ENCODE measurements around the gene RAD23A.
A peak's percentile ranks its signal among the peaks of the same experiment; 100 is the strongest.
"Not testable (repeated sequence)": the region's sequence is repeated elsewhere in the genome, so short reads cannot be mapped to it uniquely, and the experiment has no call there.

RAD23A gene

DNA sequence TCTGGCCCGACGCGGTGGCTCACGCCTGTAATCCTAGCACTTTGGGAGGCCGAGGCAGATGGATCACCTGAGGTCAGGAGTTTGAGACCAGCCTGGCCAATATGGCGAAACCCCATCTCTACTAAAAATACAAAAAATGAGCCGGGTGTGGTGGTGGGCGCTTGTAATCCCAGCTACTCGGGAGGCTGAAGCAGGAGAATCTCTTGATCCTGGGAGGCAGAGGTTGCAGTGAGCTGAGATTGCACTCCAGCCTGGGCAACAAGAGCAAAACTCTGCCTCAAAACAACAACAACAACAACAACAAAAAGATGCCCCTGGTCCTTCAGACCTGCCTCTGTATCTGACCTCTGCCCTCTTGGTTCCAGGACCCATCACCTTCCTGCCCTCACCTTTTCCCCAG lies 9.9 kb downstream of the RAD23A start:
- DNase-seq (ENCODE audit: low read depth): not testable (repeated sequence)

DNA sequence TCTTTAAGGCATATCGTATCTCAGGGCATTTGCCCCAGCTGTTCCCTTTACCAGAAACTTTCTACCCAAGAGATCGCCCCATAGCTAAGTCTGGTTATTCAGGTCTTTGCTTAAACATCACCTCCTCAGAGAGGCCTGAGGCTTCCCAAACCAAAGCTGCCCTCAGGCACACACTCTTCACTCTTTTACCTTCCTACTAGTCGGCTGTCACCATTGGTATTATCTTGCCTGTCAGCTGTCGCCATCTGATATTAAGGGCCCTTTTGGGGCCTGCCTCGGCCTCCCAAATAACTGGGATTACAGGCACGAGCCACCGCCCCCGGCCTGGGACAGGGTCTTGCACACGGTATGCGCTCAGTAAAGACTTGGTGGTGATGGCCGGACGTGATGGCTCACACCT lies 10.3 kb downstream of the RAD23A start:
- no peak for DNase-seq (ENCODE audit: low read depth)

DNA sequence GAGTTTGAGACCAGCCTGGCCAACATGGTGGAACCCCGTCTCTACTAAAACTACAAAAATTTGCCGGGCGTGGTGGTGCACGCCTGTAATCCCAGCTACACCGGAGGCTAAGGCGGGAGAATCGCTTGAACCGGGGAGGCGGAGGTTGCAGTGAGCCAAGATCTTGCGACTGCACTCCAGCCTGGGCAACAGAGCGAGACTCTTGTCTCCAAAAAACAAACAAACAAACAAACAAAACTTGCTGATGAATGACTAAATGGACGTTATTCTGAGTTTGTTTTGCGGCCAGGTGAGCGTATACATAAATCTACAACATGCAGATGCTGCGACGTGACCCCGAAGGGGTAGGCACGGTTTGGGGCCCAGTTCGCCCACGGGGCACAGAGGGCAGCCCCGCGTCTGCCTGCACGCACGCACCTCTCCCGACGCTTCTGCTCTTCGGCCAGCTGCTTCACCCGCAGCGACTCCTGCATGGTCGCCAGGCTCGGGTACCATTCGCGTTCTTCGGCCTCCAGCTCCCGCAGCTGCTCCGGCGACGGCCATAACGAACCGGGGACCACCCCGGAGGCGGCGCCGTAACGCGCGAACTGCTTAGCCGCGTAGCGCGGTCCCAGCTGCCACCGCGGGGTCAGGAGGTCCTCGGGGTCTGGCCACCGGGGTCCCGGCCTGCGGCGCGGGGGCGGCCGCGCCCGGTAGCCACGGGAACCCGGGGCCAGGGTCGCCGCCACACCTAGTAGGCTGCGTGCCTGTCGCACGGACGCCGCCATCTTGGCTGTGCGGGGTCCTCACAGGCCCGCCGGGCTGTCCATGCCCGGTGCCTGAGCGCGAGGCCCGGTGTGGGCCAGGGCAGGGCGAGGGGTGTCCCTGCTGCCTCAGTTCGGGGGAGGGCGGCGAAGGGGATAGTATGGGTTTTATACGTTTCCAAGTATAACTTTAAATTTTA lies 11.1 kb downstream of the RAD23A start, which contains the start of gene GADD45GIP1:
Gene GADD45GIP1 (minus strand): TSS at position 778 of the 943 bp plus-strand sequence. CDS start 11 bp downstream, at position 767.
- DNase-seq (ENCODE audit: low read depth): peak; percentile 59

DNA sequence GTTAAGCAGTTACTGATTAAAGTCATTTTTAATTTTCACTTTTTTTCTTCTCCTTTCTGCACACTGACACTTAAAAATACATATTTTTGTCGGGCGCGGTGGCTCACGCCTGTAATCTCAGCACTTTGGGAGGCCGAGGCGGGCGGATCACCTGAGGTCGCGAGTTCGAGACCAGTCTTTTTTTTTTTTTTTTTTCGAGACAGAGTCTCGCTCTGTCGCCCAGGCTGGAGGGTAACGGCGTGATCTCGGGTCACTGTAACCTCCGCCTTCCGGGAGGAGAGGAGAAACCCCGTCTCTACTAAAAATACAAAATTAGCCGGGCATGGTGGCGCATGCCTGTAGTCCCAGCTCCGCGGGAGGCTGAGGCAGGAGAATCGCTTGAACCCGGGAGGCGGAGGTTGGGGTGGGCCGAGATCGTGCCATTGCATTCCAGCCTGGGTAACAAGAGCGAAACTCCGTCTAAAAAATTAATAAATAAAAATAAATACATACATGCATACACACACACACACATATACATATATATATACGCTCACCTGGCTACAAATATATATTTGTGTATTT lies 11.8 kb downstream of the RAD23A start:
- not testable (repeated sequence) for DNase-seq (ENCODE audit: low read depth)

DNA sequence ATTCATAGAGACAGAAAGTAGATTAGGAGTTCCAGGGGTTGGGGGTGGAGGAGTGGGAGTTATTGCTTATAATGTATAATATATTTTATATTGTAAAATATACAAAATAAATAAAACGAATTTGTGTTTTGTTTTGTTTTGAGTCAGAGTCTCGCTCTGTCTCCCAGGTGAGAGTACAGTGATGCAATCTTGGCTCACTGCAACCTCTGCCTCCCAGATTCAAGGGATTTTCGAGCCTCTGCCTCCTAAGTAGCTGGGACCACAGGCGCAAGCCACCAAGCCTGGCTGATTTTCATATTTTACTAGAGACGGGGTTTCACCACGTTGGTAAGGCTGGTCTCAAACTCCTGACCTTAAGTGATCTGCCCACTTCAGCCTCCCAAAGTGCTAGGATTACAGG lies 13.8 kb downstream of the RAD23A start:
- DNase-seq (ENCODE audit: low read depth): no peak

DNA sequence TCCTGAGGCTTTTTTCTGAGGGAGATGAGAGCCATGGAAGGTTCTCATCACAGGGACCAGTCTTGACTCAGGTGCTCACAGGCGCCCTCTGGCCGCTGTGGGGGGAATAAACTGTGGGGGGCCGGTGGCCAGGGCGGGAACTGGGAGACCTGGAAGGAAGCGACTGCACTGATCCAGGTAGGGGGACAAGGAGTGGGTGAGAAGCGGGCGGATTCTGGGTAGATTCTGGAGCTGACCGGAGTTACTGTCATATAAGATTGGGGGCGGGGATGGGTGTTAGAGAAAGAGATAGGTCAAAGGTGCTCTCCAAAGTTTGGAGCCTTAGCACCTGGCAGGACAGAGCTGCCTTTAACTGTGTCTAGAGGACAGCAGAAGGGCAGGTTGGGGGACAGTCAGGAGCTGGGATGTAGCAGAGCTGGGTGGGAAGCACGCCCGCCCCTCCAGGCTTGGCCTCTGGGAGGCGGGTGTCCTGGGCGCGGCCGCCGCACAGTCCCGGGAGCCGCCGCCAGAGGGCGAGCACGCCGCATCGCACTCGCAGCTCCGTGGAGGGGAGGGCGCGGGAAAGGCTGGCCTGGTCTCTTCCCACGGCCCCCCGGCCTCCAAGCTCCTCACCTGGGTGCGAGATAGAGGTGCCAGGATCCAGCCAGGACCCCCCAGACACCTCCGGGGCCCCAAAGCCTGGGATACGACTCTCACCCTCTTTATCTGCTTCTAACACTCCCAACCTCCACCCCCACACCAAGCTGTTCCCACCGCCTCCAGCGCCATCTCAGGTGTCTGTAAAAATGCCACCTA lies 19.6 kb downstream of the RAD23A start:
- peak; percentile 48 for DNase-seq (ENCODE audit: low read depth)

DNA sequence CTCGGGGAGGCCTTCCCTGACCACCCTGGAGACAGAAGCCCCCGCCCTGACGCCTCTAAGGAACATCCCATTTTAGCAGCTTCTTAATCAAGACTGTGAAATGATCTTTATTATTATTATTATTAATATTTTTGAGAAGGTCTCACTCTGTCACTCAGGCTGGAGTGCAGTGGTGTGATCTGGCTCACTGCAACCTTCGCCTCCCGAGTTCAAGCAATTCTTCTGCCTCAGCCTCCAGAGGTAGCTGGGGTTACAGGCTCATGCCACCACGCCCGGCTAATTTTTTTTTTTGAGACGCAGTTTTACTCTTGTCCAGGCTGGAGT lies 20.1 kb downstream of the RAD23A start:
- no peak for DNase-seq (ENCODE audit: low read depth)

DNA sequence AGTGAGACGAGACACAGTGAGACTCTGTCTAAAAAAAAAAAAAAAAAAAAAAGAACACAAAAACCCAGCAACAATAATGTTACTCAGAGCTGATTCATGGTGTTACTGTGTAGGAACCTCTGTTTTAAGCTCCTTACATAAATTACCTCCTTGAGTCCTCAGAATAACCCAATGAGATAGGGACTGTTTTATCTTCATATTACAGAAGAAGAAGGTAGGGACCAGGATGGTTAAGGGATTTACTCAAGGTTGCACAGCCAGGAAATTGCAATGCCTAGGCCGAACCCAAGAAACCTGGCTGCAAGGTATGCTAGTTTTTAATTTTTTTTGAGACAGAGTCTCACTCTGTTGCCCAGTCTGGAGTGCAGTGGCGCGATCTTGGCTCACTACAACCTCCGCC lies 22.2 kb downstream of the RAD23A start:
- DNase-seq (ENCODE audit: low read depth): no peak

DNA sequence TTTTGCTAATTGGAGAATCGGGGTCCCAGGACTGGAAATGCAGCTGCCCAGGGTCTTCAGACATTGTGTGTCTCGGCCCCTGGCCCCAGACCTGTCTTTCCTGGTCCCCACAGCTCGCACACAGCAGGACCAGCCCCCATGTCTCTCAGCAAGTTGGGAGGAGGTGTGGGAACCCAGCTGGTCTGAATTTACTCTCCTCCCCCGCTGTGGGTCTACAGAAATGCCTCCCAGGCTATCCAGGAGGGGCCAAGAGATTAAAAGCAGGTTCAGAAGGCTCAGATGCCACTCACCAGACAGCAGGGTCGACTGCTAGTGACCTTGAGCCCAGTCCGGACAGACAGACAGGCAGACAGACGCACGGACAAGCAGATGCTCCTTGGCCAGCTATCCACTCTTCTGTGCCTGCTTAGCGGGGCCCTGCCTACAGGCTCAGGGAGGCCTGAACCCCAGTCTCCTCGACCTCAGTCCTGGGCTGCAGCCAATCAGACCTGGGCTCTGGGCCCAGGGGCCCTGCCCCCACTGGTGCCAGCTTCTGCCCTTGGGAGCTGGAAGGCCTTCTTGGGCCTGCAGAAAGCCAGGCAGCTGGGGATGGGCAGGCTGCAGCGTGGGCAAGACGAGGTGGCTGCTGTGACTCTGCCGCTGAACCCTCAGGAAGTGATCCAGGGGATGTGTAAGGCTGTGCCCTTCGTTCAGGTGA lies 23.8 kb downstream of the RAD23A start, which contains the start of gene DAND5:
Gene DAND5 (plus strand): TSS at position 285 of the 697 bp plus-strand sequence. CDS start 85 bp downstream, at position 370.
- no peak for DNase-seq (ENCODE audit: low read depth)

DNA sequence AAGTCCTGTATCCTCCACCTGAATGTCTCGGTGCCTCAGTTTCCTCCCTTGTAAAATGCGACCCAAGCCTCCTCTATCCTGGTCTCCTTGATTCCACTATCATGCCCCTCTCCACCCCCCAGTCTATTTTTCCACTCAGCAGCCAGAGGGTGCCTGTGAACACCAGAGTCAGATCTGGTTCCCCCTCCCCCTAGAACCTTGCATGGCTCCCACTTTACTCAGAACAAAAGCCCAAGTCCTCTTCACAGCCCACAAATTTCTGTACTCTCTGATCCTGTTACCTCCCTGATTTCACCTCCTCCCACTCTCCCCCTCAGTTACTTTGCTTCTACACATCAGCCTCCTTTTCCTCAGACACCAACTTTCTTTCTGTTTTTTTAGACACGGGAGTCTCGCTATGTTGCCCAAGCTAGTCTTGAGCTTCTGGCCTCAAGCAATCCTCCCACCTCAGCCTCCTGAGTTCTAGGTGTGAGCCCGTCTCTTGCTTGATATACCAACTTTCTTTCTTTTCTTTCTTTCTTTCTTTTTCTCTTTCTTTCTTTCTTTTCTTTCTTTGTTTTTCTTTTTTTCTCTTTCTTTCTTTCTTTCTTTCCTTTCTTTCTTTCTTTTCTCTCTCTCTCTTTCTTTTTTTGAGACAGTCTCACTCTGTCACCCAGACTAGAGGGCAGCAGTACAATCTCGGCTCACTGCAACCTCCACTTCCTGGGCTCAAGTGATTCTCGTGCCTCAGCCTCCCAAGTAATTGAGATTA lies 24.6 kb downstream of the RAD23A start:
- no peak for DNase-seq (ENCODE audit: low read depth)

DNA sequence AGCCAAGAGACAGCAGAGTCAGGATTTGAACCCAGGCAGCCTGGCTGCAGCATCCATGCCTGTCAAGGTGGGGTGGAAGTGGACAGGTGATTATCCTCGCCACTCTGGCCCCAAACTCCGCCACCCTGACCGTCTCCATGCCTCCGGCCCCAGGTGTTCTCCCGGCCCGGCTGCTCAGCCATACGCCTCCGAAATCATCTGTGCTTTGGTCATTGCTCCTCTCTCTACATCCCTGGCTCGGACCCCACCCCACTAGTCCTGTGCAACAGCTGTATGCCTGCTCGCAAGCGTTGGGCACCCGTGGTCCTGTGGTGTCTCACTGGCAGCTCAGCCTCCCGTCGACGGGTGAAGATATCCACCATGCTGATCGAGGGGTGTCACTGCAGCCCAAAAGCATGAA lies 27.6 kb downstream of the RAD23A start:
- DNase-seq (ENCODE audit: low read depth): no peak

DNA sequence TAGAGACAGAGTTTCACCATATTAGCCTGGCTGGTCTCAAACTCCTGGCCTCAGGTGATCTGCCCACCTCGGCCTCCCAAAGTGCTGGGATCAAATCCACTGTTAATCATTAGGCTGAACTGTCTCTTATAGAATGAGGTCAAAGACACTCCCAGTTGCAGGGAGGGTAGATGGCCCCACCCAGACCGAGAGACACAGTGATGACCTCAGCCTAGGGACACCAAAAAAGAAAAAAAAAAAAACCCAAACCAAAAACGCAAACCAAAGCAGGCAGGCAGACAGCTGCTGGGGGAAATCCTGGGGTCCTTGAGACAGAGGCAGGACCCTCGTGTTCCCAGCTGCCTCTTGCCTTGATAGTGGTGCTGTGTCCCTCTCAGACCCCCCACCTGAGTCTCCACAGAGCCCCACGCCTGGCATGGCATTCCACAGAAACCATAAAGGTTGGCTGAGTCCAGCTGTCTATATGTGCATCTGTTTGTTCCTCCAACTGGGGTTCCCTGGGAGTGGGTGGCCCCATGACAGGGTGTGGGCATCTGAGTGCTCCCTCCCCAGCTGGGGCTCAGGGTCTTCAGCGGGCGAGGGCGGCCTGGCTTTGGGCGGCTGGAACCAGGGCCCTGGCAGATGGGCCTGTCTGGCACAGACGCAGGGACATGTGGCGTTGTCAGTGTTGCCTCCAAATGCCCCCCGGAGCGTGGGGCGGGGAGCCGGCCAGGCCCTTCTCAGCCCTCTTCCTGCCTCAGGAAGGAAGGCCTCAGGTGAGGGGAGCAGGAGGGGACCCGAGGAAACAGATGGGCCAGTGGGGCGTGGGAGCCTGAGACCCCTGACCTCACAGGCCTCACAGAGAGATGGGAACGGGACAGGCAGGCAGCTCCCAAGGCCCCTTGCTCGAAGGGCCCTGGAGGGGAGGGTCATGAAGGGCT lies 28.9 kb downstream of the RAD23A start:
- no peak for DNase-seq (ENCODE audit: low read depth)

DNA sequence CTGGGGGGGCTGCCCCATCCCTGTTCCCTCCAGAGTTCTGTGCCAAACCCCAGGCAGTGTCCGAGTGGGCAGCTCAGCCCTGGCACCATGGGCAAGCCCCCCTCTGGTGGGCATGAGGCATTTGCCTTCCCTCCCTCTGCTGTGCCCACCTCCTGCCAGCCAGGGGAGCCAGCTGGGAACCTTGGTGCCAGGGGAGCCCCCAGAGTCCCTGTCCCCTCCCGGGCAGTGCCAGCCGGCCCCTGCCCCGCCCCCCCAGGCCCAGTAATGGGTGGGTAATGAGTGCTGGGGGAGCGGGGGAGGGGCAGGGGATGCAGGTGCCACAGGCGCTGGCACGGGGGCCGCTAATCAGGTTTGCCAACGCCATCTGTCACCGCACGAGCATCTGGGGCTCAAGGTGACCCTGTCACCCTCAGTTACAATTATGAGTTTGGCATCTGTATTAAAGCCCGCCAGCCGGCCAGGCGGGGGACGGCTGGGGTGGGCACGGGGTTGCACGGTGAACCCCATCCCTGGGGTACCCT lies 29.6 kb downstream of the RAD23A start:
- no peak for DNase-seq (ENCODE audit: low read depth)

DNA sequence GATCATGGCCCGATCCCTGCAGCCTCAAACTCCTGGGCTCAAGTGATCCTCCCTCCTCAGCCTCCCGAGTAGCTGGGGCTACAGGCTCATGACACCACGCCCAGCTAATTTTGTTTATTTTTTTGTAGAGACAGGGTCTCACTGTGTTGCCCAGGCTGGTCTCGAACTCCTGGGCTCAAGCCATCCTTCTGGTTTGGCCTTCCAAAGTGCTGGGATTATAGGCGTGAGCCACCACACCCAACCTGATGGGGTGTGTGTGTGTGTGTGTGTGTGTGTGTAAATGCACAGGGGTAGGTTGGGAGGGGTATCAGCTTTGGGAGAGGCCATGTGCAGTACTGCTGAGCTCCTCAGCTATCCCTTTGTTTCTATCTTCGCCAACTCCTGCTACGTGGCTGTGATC lies 30.4 kb downstream of the RAD23A start:
- DNase-seq (ENCODE audit: low read depth): not testable (repeated sequence)

DNA sequence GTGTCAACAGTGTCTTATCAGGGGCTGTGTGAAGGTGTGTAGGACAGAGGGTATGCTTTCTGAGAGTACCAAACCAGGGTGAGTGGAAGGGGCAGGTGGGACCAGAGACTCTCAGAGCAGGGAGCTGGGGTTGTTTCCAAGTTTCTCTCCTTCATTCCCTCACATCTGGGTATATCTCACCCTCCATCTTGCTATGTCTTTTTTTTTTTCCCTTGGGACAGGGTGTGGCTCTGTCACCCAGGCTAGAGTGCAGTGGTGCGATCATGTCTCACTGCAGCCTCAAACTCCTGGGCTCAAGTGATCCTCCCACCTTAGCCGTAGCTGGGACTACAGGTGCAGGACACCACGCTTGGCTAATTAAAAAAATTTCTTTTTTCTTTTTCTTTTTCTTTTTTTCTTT lies 34.3 kb downstream of the RAD23A start:
- DNase-seq (ENCODE audit: low read depth): no peak

DNA sequence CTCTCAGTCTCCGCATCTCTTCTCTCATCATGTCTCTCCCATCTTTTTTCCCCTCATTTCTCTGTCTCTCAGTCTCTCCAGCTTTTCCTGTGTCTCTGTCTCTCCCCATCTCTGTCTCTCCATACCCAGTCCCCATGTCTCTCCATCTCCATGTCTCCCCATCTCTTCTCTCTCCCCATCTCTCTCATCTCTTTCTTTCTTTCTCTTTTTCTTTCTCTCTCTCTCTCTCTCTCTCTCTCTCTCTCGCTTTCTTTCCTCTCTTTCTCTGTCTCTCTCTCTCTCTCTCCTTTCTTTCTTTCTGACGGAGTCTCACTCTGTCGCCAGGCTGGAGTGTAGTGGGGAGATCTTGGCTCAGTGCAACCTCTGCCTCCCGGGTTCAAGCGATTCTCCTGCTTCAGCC lies 37.0 kb downstream of the RAD23A start:
- no peak for DNase-seq (ENCODE audit: low read depth)

DNA sequence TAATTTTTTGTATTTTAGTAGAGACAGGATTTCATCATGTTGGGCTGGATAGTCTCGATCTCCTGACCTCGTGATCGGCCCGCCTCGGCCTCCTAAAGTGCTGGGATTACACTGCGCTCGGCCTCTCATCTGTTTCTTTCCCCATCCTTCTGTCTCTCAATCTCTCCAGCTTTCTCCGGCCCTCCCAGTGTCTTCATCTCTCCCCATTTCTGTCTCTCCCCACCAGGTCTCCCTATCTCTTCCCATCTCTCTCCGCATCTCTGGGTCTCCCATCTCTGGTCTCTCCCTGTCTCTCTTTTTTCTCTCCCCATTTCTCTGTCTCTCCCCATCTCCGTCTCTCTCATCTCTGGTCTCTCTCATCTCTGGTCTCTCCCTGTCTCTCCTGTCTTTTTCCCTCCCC lies 37.4 kb downstream of the RAD23A start:
- no peak for DNase-seq (ENCODE audit: low read depth)

DNA sequence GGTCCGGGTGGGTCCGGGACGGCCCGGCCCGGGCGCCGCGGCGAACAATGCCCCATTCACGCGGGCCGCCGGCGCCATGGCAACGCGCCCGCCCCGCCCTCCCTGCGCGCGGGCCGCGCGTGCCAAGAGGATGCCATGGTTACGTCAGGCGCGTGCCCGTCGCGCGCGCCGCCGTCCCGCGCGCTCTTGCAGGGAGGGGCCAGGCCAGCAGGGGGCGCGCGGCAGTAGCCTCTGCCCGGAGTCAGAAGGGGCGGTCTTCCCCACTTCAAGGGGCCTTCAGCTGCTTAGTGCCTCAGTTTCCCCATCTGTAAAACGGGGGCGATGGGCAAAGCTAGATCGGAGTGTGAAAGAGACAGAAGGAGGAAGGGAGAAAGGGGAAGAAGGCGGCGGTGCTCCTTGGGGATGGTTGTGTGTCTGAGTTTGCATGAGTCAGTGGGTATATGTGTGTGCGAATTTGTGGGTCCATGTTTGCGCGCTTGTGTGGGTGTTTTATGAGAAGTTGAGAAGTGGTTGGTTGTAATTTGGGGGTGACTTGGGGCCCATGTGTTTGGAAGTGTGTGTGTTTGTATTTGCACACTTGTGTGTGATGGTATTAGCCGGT lies 38.0 kb downstream of the RAD23A start:
- peak; percentile 56 for DNase-seq (ENCODE audit: low read depth)

DNA sequence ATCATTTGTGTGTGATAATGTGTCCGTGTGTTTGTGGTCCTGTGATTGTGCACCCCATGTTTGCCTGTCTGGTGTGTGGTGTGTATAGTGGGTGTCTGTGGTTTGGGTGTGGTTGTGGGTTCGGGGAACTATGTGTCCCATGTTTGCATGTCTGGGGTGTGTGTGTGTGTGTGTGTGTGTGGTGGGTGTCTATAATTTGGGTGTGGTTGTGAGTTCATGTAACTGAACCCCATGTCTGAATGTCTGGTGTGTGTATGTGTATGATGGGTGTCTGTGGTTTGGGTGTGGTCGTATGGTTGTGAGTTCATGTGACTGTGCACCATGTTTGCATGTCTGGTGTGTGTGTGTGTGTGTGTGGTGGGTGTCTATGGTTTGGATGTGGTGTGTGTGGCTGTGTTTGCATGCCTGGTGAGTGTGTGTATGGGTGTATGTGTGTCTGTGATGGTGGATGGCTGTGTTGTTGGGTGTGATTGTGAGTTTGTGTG lies 38.5 kb downstream of the RAD23A start:
- DNase-seq (ENCODE audit: low read depth): no peak

All from T-helper 22 cell (primary cell).